ENCODE results near the gene KCNH8. TPM values are rescaled to one million over a fixed set of nuclear protein-coding genes. Genes with fewer than 3 reads are reported as not detected.

The KCNH8 gene
- total RNA-seq, 2 experiments from 2014 or later: 0.44 to 0.59 TPM

- no TSS peak for BruUV-seq (replicated peaks)
- TF ChIP-seq EZH2phosphoT487 (IDR thresholded peaks at IDR 0.05; ENCODE audit: borderline replicate concordance, low read depth, low read length): no peak
- TF ChIP-seq CTCF (conservative IDR thresholded peaks at IDR 0.05; ENCODE audit: low read length): no peak
- Histone ChIP-seq H2AFZ (ENCODE audit: low read length) (no peak overlapping the region), H3K4me1 (ENCODE audit: insufficient read depth, low read length, poor library complexity, severe bottlenecking) (no peaks in the 10 kb centered on the region), H3K9me2 (ENCODE audit: insufficient read depth, low read length) (0 out of 2 replicates have a peak, but pooled peaks cover 5% of the 10 kb centered on the region), H4K20me1 (ENCODE audit: insufficient read depth, low read length) (no peaks in the 10 kb centered on the region), H3K4me2 (ENCODE audit: low read length) (no peak overlapping the region), H3K9me3 (ENCODE audit: low read length) (no peaks in the 10 kb centered on the region), H3K79me2 (ENCODE audit: insufficient read depth, low read depth, low read length) (no peaks in the 10 kb centered on the region), H3K4me3 (ENCODE audit: low read depth, low read length, poor library complexity, severe bottlenecking) (no peak overlapping the region), H3K27ac (ENCODE audit: low read depth, low read length, poor library complexity, severe bottlenecking) (no peak overlapping the region), H3K36me3 (ENCODE audit: insufficient read depth, low read length) (no peaks in the 10 kb centered on the region)
- CTCF ChIA-PET (ENCODE audit: unreplicated experiment): no interaction called here
- intact Hi-C loops (cut with micrococcal nuclease; ENCODE audit: unreplicated experiment): no loop called here
- DNase-seq (ENCODE audit: low spot score): no peak
- POLR2A ChIA-PET: no interaction called here
Observed at GRCh38 chr3:19274576-19274975, 126.3 kb downstream of the KCNH8 start.

GRCh38 chr3:19284974-19285373 is 136.7 kb downstream of the KCNH8 start:
- Histone ChIP-seq H3K27ac (ENCODE audit: low read depth, low read length, poor library complexity, severe bottlenecking) (no peak overlapping the region), H3K9me2 (ENCODE audit: insufficient read depth, low read length) (no peaks in the 10 kb centered on the region), H3K4me2 (ENCODE audit: low read length) (no peak overlapping the region), H3K36me3 (ENCODE audit: insufficient read depth, low read length) (no peaks in the 10 kb centered on the region), H4K20me1 (ENCODE audit: insufficient read depth, low read length) (no peaks in the 10 kb centered on the region), H2AFZ (ENCODE audit: low read length) (no peak overlapping the region), H3K79me2 (ENCODE audit: insufficient read depth, low read depth, low read length) (no peaks in the 10 kb centered on the region), H3K4me3 (ENCODE audit: low read depth, low read length, poor library complexity, severe bottlenecking) (no peak overlapping the region), H3K4me1 (ENCODE audit: insufficient read depth, low read length, poor library complexity, severe bottlenecking) (no peaks in the 10 kb centered on the region), H3K9me3 (ENCODE audit: low read length) (no peaks in the 10 kb centered on the region)
- POLR2A ChIA-PET: no interaction called here
- CTCF ChIA-PET (ENCODE audit: unreplicated experiment): no interaction called here
- no peak for TF ChIP-seq CTCF (conservative IDR thresholded peaks at IDR 0.05; ENCODE audit: low read length)
- no peak for TF ChIP-seq EZH2phosphoT487 (IDR thresholded peaks at IDR 0.05; ENCODE audit: borderline replicate concordance, low read depth, low read length)
- intact Hi-C loops (cut with micrococcal nuclease; ENCODE audit: unreplicated experiment): no loop called here
- DNase-seq (ENCODE audit: low spot score): no peak
- BruUV-seq (replicated peaks): no TSS peak

GRCh38 chr3:19293295-19293694 is 145.0 kb downstream of the KCNH8 start:
- Histone ChIP-seq H3K4me1 (ENCODE audit: insufficient read depth, low read length, poor library complexity, severe bottlenecking) (no peaks in the 10 kb centered on the region), H3K4me2 (ENCODE audit: low read length) (no peak overlapping the region), H3K9me3 (ENCODE audit: low read length) (no peaks in the 10 kb centered on the region), H3K27ac (ENCODE audit: low read depth, low read length, poor library complexity, severe bottlenecking) (no peak overlapping the region), H3K9me2 (ENCODE audit: insufficient read depth, low read length) (no peaks in the 10 kb centered on the region), H3K4me3 (ENCODE audit: low read depth, low read length, poor library complexity, severe bottlenecking) (no peak overlapping the region), H4K20me1 (ENCODE audit: insufficient read depth, low read length) (no peaks in the 10 kb centered on the region), H2AFZ (ENCODE audit: low read length) (no peak overlapping the region), H3K79me2 (ENCODE audit: insufficient read depth, low read depth, low read length) (no peaks in the 10 kb centered on the region), H3K36me3 (ENCODE audit: insufficient read depth, low read length) (no peaks in the 10 kb centered on the region)
- DNase-seq (ENCODE audit: low spot score): no peak
- intact Hi-C loops (cut with micrococcal nuclease; ENCODE audit: unreplicated experiment): loop anchor here (10.0 kb wide), 1 partner anchor 1342 kb away; no protein-coding TSS in a partner anchor
- ChIA-PET CTCF (ENCODE audit: unreplicated experiment) (no interaction called here), POLR2A (interaction anchor here (0.6 to 1.0 kb wide), 3 partner anchors 9 to 911 kb away, joined by 3 to 4 read pairs (median 3); no protein-coding TSS in a partner anchor)
- TF ChIP-seq CTCF (conservative IDR thresholded peaks at IDR 0.05; ENCODE audit: low read length) (no peak), EZH2phosphoT487 (IDR thresholded peaks at IDR 0.05; ENCODE audit: borderline replicate concordance, low read depth, low read length) (no peak)
- BruUV-seq (replicated peaks): no TSS peak

All from OCI-LY7 (cell line).